Measurements from ENCODE around the gene CHST2.
"Not testable (repeated sequence)": the region's sequence is repeated elsewhere in the genome, so short reads cannot be mapped to it uniquely, and the experiment has no call there.

Gene CHST2

GRCh38 chr3:143150071-143150470 lies 30.5 kb downstream of the CHST2 start:
- H3K36me3 ChIP-seq (ENCODE audit: insufficient read depth, low read length) = no peaks in the 10 kb centered on the region
- H3K9ac ChIP-seq (ENCODE audit: insufficient read length) = no peak overlapping the region

GRCh38 chr3:143151004-143151731 lies 31.6 kb downstream of the CHST2 start:
- no peak overlapping the region for H3K27ac ChIP-seq
- DNase-seq (ENCODE audit: low read depth, low spot score) = no peak
- H3K4me3 ChIP-seq = no peak overlapping the region
- no peak for TF ChIP-seq EZH2 (IDR thresholded peaks at IDR 0.05)
- TF ChIP-seq FOXP2 (optimal IDR thresholded peaks at IDR 0.05; ENCODE audit: control extremely low read depth, extremely low read length, insufficient read depth) = no peak
- TF ChIP-seq POLR2AphosphoS5 (IDR thresholded peaks at IDR 0.05; ENCODE audit: borderline replicate concordance, low read depth, low read length) = no peak
- H3K36me3 ChIP-seq (ENCODE audit: insufficient read depth, low read length) = no peaks in the 10 kb centered on the region
- H3K9ac ChIP-seq (ENCODE audit: insufficient read length) = no peak overlapping the region
- H3K9me3 ChIP-seq (ENCODE audit: low read depth, low read length) = no peaks in the 10 kb centered on the region

More at GRCh38 chr3:143150071-143150470, 30.5 kb downstream of the CHST2 start:
- TF ChIP-seq FOXP2 (optimal IDR thresholded peaks at IDR 0.05; ENCODE audit: control extremely low read depth, extremely low read length, insufficient read depth) = no peak
- no peak for TF ChIP-seq EZH2 (IDR thresholded peaks at IDR 0.05)
- H3K4me3 ChIP-seq = no peak overlapping the region
- no peak for DNase-seq (ENCODE audit: low read depth, low spot score)
- no peaks in the 10 kb centered on the region for H3K9me3 ChIP-seq (ENCODE audit: low read depth, low read length)
- no peak overlapping the region for H3K27ac ChIP-seq

- DNase-seq (ENCODE audit: low read depth, low spot score) = no peak
- H3K36me3 ChIP-seq (ENCODE audit: insufficient read depth, low read length) = no peaks in the 10 kb centered on the region
- no peaks in the 10 kb centered on the region for H3K9me3 ChIP-seq (ENCODE audit: low read depth, low read length)
- no peak overlapping the region for H3K9ac ChIP-seq (ENCODE audit: insufficient read length)
- TF ChIP-seq EZH2 (IDR thresholded peaks at IDR 0.05) (no peak), FOXP2 (optimal IDR thresholded peaks at IDR 0.05; ENCODE audit: control extremely low read depth, extremely low read length, insufficient read depth) (no peak), POLR2AphosphoS5 (IDR thresholded peaks at IDR 0.05; ENCODE audit: borderline replicate concordance, low read depth, low read length) (no peak)
- no peak overlapping the region for H3K4me3 ChIP-seq
- no peak overlapping the region for H3K27ac ChIP-seq
Observed at GRCh38 chr3:143152043-143152442, 32.5 kb downstream of the CHST2 start.

GRCh38 chr3:143155756-143156155 lies 36.2 kb downstream of the CHST2 start:
- TF ChIP-seq FOXP2 (optimal IDR thresholded peaks at IDR 0.05; ENCODE audit: control extremely low read depth, extremely low read length, insufficient read depth) = no peak
- no peak for TF ChIP-seq EZH2 (IDR thresholded peaks at IDR 0.05)
- no peak for TF ChIP-seq POLR2AphosphoS5 (IDR thresholded peaks at IDR 0.05; ENCODE audit: borderline replicate concordance, low read depth, low read length)
- DNase-seq (ENCODE audit: low read depth, low spot score) = no peak
- no peak overlapping the region for H3K4me3 ChIP-seq
- no peaks in the 10 kb centered on the region for H3K9me3 ChIP-seq (ENCODE audit: low read depth, low read length)
- H3K27ac ChIP-seq = no peak overlapping the region
- no peak overlapping the region for H3K9ac ChIP-seq (ENCODE audit: insufficient read length)
- no peaks in the 10 kb centered on the region for H3K36me3 ChIP-seq (ENCODE audit: insufficient read depth, low read length)

GRCh38 chr3:143158014-143158988 lies 38.7 kb downstream of the CHST2 start:
- no peak overlapping the region for H3K9ac ChIP-seq (ENCODE audit: insufficient read length)
- H3K36me3 ChIP-seq (ENCODE audit: insufficient read depth, low read length) = no peaks in the 10 kb centered on the region
- no peak overlapping the region for H3K27ac ChIP-seq
- H3K4me3 ChIP-seq = no peak overlapping the region
- no peak for DNase-seq (ENCODE audit: low read depth, low spot score)
- TF ChIP-seq EZH2 (IDR thresholded peaks at IDR 0.05) (no peak), POLR2AphosphoS5 (IDR thresholded peaks at IDR 0.05; ENCODE audit: borderline replicate concordance, low read depth, low read length) (no peak), FOXP2 (optimal IDR thresholded peaks at IDR 0.05; ENCODE audit: control extremely low read depth, extremely low read length, insufficient read depth) (no peak)
- no peaks in the 10 kb centered on the region for H3K9me3 ChIP-seq (ENCODE audit: low read depth, low read length)

- no peaks in the 10 kb centered on the region for H3K9me3 ChIP-seq (ENCODE audit: low read depth, low read length)
- no peak for TF ChIP-seq FOXP2 (optimal IDR thresholded peaks at IDR 0.05; ENCODE audit: control extremely low read depth, extremely low read length, insufficient read depth)
- TF ChIP-seq EZH2 (IDR thresholded peaks at IDR 0.05) = no peak
- no peak for TF ChIP-seq POLR2AphosphoS5 (IDR thresholded peaks at IDR 0.05; ENCODE audit: borderline replicate concordance, low read depth, low read length)
- H3K27ac ChIP-seq = no peak overlapping the region
- H3K36me3 ChIP-seq (ENCODE audit: insufficient read depth, low read length) = no peaks in the 10 kb centered on the region
- no peak overlapping the region for H3K4me3 ChIP-seq
- no peak for DNase-seq (ENCODE audit: low read depth, low spot score)
- H3K9ac ChIP-seq (ENCODE audit: insufficient read length) = no peak overlapping the region
Observed at GRCh38 chr3:143160437-143160836, 40.9 kb downstream of the CHST2 start.

- no peak for DNase-seq (ENCODE audit: low read depth, low spot score)
- Histone ChIP-seq H3K9me3 (ENCODE audit: low read depth, low read length) (no peaks in the 10 kb centered on the region), H3K36me3 (ENCODE audit: insufficient read depth, low read length) (no peaks in the 10 kb centered on the region), H3K27ac (no peak overlapping the region), H3K4me3 (no peak overlapping the region), H3K9ac (ENCODE audit: insufficient read length) (no peak overlapping the region)
- TF ChIP-seq EZH2 (IDR thresholded peaks at IDR 0.05) (no peak), POLR2AphosphoS5 (IDR thresholded peaks at IDR 0.05; ENCODE audit: borderline replicate concordance, low read depth, low read length) (no peak), FOXP2 (optimal IDR thresholded peaks at IDR 0.05; ENCODE audit: control extremely low read depth, extremely low read length, insufficient read depth) (no peak)
Observed at GRCh38 chr3:143163562-143164100, 44.1 kb downstream of the CHST2 start.

- no peak for TF ChIP-seq POLR2AphosphoS5 (IDR thresholded peaks at IDR 0.05; ENCODE audit: borderline replicate concordance, low read depth, low read length)
- TF ChIP-seq EZH2 (IDR thresholded peaks at IDR 0.05) = no peak
- no peak for TF ChIP-seq FOXP2 (optimal IDR thresholded peaks at IDR 0.05; ENCODE audit: control extremely low read depth, extremely low read length, insufficient read depth)
- no peak for DNase-seq (ENCODE audit: low read depth, low spot score)
- no peak overlapping the region for H3K27ac ChIP-seq
- H3K9me3 ChIP-seq (ENCODE audit: low read depth, low read length) = no peaks in the 10 kb centered on the region
- H3K9ac ChIP-seq (ENCODE audit: insufficient read length) = no peak overlapping the region
- no peaks in the 10 kb centered on the region for H3K36me3 ChIP-seq (ENCODE audit: insufficient read depth, low read length)
- H3K4me3 ChIP-seq = no peak overlapping the region
Observed at GRCh38 chr3:143165211-143165610, 45.6 kb downstream of the CHST2 start.

GRCh38 chr3:143165612-143166285 lies 46.2 kb downstream of the CHST2 start:
- H3K27ac ChIP-seq; H3K9me3 ChIP-seq (ENCODE audit: low read depth, low read length); H3K36me3 ChIP-seq (ENCODE audit: insufficient read depth, low read length); H3K9ac ChIP-seq (ENCODE audit: insufficient read length); H3K4me3 ChIP-seq; DNase-seq (ENCODE audit: low read depth, low spot score): not testable (repeated sequence)

All from SK-N-MC (cell line).